Gastroesophageal sphincter (tissue), 3 donors: Measurements from ENCODE around the gene MPHOSPH10.

ENCODE experiments used
- EP300 ChIP-seq: sonication (generic); formaldehyde crosslinking; IDR thresholded peaks from one replicate; pipeline ENCODE4 v1.6.1; 2017; ENCODE audit warnings: antibody characterized with exemption, mild to moderate bottlenecking
- POLR2A ChIP-seq, 2 donors: fragments of 450-650 bp; IDR thresholded peaks; one replicate each; pipeline ENCODE4 v1.6.1; 2017; ENCODE audit warnings: antibody characterized with exemption in 2 of 2, mild to moderate bottlenecking in 2 of 2, moderate library complexity in 1 of 2
- TF ChIP-seq, protein P1 (sequence below), 4 experiments: fragments of 200-600 bp in 2 of 4; fragments of 450-650 bp in 2 of 4; sonication (generic) in 1 of 4; IDR thresholded peaks; one replicate each; pipeline ENCODE4 v1.5.1; 2017 to 2019; ENCODE audit warnings: antibody characterized with exemption in 4 of 4, mild to moderate bottlenecking in 2 of 4, moderate library complexity in 2 of 4

DNA sequence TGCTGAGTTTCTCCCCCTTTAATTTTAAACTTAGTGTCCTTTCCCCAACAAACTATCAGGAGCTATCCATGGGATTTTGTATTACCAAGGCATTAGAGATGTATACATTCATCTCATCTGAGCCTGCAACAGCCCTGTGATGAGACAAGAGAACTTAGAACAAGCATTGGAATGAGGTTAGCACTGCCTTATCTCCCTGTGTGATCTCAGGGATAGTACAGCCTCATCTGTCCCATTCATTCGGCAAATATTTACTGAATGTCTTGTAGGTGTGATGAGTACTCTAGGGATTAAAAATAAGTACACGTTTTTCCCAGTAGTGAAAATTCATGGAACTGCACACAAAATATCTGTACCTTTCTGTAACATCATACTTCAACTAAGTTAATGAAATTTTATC lies 50.9 kb downstream of the MPHOSPH10 start:
- TF ChIP-seq EP300 (no peak), POLR2A (IDR thresholded peaks at IDR 0.05) (no peak)
- TF ChIP-seq, protein P1, sequence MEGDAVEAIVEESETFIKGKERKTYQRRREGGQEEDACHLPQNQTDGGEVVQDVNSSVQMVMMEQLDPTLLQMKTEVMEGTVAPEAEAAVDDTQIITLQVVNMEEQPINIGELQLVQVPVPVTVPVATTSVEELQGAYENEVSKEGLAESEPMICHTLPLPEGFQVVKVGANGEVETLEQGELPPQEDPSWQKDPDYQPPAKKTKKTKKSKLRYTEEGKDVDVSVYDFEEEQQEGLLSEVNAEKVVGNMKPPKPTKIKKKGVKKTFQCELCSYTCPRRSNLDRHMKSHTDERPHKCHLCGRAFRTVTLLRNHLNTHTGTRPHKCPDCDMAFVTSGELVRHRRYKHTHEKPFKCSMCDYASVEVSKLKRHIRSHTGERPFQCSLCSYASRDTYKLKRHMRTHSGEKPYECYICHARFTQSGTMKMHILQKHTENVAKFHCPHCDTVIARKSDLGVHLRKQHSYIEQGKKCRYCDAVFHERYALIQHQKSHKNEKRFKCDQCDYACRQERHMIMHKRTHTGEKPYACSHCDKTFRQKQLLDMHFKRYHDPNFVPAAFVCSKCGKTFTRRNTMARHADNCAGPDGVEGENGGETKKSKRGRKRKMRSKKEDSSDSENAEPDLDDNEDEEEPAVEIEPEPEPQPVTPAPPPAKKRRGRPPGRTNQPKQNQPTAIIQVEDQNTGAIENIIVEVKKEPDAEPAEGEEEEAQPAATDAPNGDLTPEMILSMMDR (IDR thresholded peaks at IDR 0.05): no peak
